Adrenal gland (tissue), 19 donors: ENCODE results near the gene UFD1. TPM values are rescaled to one million over a fixed set of nuclear protein-coding genes. Genes with fewer than 3 reads are reported as not detected.
A peak's percentile ranks its signal among the peaks of the same experiment; 100 is the strongest.

Experiments
- DNase-seq, 7 donors: peaks; one replicate each; pipeline ENCODE4 v3.0.0-alpha.2; 2019 to 2020
- H3K27ac ChIP-seq, 5 donors: fragments of 200-600 bp; sonication (generic) in 4 of 5; 1 replicate in 3 of 5; 2 replicates in 2 of 5; pipeline versions ENCODE4 v1.5.1 to v1.8.0; 2016 to 2020; ENCODE audit warnings: mild to moderate bottlenecking in 1 of 5
- H3K27me3 ChIP-seq: fragments of 200-600 bp; 2 replicates; pipeline ENCODE4 v1.8.0; 2021
- H3K36me3 ChIP-seq, 2 donors: fragments of 200-600 bp; replicated peaks in 1 of 2; 1 replicate in 1 of 2; 2 replicates in 1 of 2; pipeline versions ENCODE4 v1.5.1 to v1.8.0; 2018 to 2022
- H3K4me1 ChIP-seq, 2 donors: fragments of 200-600 bp; replicated peaks in 1 of 2; 1 replicate in 1 of 2; 2 replicates in 1 of 2; pipeline versions ENCODE4 v1.5.1 to v1.8.0; 2018 to 2021
- H3K4me3 ChIP-seq, 4 donors: fragments of 200-600 bp; sonication (generic) in 3 of 4; one replicate each; pipeline ENCODE4 v1.5.1; 2016 to 2018
- H3K9me3 ChIP-seq, 3 donors: fragments of 200-600 bp; sonication (generic) in 1 of 3; replicated peaks in 1 of 3; 1 replicate in 2 of 3; 2 replicates in 1 of 3; pipeline versions ENCODE4 v1.5.1 to v1.8.0; 2016 to 2021
- POLR2A ChIP-seq, 2 donors: fragments of 450-650 bp; IDR thresholded peaks; one replicate each; pipeline ENCODE4 v1.6.1; 2017; ENCODE audit warnings: antibody characterized with exemption in 2 of 2, mild to moderate bottlenecking in 2 of 2, moderate library complexity in 1 of 2
- WGBS, 4 donors: extraction: QIAGEN DNeasy Blood & Tissue Kit in 2 of 4; methylation state at CpG; one replicate each; pipeline versions ENCODE4 v1.1.5 to v1.1.7; 2013 to 2017; 5-methylcytosine and 5-hydroxymethylcytosine counted together
- intact Hi-C, 2 donors: fragments of 100-400 bp; cut with DNase I; formaldehyde crosslinking; loops; one replicate each; pipeline versions ENCODE4 v1.14.1 to v1.15.0; 2022 to 2023
- long read RNA-seq, 10 donors: library from polyadenylated mRNA in 3 of 10; unstranded in 2 of 10; stranded (forward) in 1 of 10; transcript quantifications; one replicate each; pipeline ENCODE4 v2.0.0 and lab custom pipeline, GENCODE V29; 2021 to 2026
- polyA plus RNA-seq, 3 donors: library from polyadenylated mRNA; stranded (reverse); fragments of 200-250 nt in 2 of 3; fragments of 350-450 nt in 1 of 3; fragmentation: Illumina TruSeq in 1 of 3; extraction: RNeasy Lipid Tissue Mini Kit (QIAGEN cat#74804) in 1 of 3; gene quantifications; one replicate each; pipeline ENCODE4 v1.2.3, GENCODE V29; 2013 to 2014
- total RNA-seq, 9 donors: library from RNA; depleted of rRNA in 4 of 9; stranded (reverse); fragments of >200 nt in 4 of 9; fragments of 120-200 nt in 1 of 9; fragmentation: NEBNext Ultra II Directional in 1 of 9; extraction: Animal tissue kit (Norgen Biotek cat#: 25700) in 1 of 9; gene quantifications; one replicate each; pipeline versions ENCODE4 v1.1.0 to v1.2.4, GENCODE V29; 2013 to 2023
- TF ChIP-seq, protein P1 (sequence below), 6 experiments: fragments of 450-650 bp in 4 of 6; fragments of 200-600 bp in 2 of 6; sonication (generic) in 1 of 6; IDR thresholded peaks; 1 replicate in 5 of 6; 2 replicates in 1 of 6; pipeline versions ENCODE4 v1.5.1 to v1.8.0; 2016 to 2021; ENCODE audit warnings: antibody characterized with exemption in 6 of 6, mild to moderate bottlenecking in 2 of 6, moderate library complexity in 1 of 6
- donor health status: healthy with polysubstance abuse.
- donor health status: Bipolar disorder and iron deficiency.
- donor health status: DM: yes; HTN: yes; CAD: no.
- donor health status: DM: no; HTN: no; CAD: no.
- donor health status: DM: no; HTN: no; CAD: no.
- donor health status: DM: yes; HTN: yes; CAD: no.

The UFD1 gene
- 10 to 100 TPM; 20.1 to 93.3 (median 45.5) TPM for total RNA-seq
- 100 to 1,000 TPM in 1 of 3 donors, 10 to 100 TPM in 2; 42.6 to 128 (median 67.6) TPM for polyA plus RNA-seq
- long read RNA-seq, donor 1, full-length matches to known transcripts = 59 of 65 reads
- long read RNA-seq, donor 1, partial matches to known transcripts = 6 of 65 reads
- long read RNA-seq, donor 1, other reads (novel, unspliced or antisense) = 0 of 65 reads
- long read RNA-seq, donor 2, transcript UFD1-201 (12 exons, 1,814 nt) = major isoform, 33 of 40 reads
- long read RNA-seq, donor 2, partial matches to known transcripts = 5 of 40 reads
- long read RNA-seq, donor 2, other reads (novel, unspliced or antisense) = 0 of 40 reads
- long read RNA-seq, donor 3, transcript UFD1-201 (12 exons, 1,814 nt) = major isoform, 30 of 56 reads
- long read RNA-seq, donor 3, partial matches to known transcripts = 24 of 56 reads
- long read RNA-seq, donor 3, other reads (novel, unspliced or antisense) = 0 of 56 reads
- long read RNA-seq, donor 4, transcript UFD1-201 (12 exons, 1,814 nt) = major isoform, 42 of 47 reads
- long read RNA-seq, donor 4, partial matches to known transcripts = 1 of 47 reads
- long read RNA-seq, donor 4, other reads (novel, unspliced or antisense) = 3 of 47 reads
- long read RNA-seq, donor 5, transcript UFD1-201 (12 exons, 1,814 nt) = major isoform, 45 of 59 reads
- long read RNA-seq, donor 5, partial matches to known transcripts = 1 of 59 reads
- long read RNA-seq, donor 5, other reads (novel, unspliced or antisense) = 12 of 59 reads
- long read RNA-seq, donor 6, transcript UFD1-201 (12 exons, 1,814 nt) = major isoform, 32 of 46 reads
- long read RNA-seq, donor 6, partial matches to known transcripts = 0 of 46 reads
- long read RNA-seq, donor 6, other reads (novel, unspliced or antisense) = 14 of 46 reads
- long read RNA-seq, donor 7, transcript UFD1-201 (12 exons, 1,814 nt) = major isoform, 17 of 36 reads
- long read RNA-seq, donor 7, partial matches to known transcripts = 18 of 36 reads
- long read RNA-seq, donor 7, other reads (novel, unspliced or antisense) = 0 of 36 reads
- long read RNA-seq, donor 8, transcript UFD1-201 (12 exons, 1,814 nt) = major isoform, 49 of 76 reads
- long read RNA-seq, donor 8, partial matches to known transcripts = 13 of 76 reads
- long read RNA-seq, donor 8, other reads (novel, unspliced or antisense) = 12 of 76 reads
- long read RNA-seq, donor 9, full-length matches to known transcripts = 16 of 33 reads
- long read RNA-seq, donor 9, partial matches to known transcripts = 17 of 33 reads
- long read RNA-seq, donor 9, other reads (novel, unspliced or antisense) = 0 of 33 reads
- long read RNA-seq, donor 10, transcript UFD1-201 (12 exons, 1,814 nt) = major isoform, 15 of 15 reads
- long read RNA-seq, donor 10, partial matches to known transcripts = 0 of 15 reads
- long read RNA-seq, donor 10, other reads (novel, unspliced or antisense) = 0 of 15 reads

DNA sequence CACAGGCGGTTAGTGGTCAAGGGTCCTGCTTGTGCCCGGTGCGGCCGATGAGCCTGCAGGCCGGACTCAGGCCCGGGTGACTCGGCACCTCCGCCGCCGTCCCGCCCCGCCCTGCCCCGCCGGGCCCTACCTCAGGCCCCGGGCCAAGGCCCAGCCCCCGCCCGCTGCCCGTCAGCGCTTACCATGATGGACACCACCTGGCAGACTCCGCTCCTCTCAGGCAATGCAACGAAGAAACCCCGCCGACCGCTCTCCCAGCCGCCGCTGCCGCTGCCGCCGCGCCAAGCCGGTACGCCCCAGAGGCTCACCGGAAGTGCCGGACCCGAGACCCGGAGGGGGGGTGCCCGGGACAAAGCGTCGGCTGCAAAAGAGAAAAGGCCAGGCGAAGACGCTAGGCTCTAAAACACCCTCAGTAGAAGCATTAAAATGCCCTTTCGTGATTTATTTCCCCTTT is at the start of gene UFD1:
Gene UFD1 (minus strand): TSS at position 293 of the 454 bp plus-strand sequence. CDS start 108 bp downstream, at position 185.
- DNase-seq = peak; percentile 77 to 91 (median 86)
- peaks cover 15 to 21% of the 10 kb centered on the region in 2 donors for H3K4me1 ChIP-seq
- TF ChIP-seq, protein P1, sequence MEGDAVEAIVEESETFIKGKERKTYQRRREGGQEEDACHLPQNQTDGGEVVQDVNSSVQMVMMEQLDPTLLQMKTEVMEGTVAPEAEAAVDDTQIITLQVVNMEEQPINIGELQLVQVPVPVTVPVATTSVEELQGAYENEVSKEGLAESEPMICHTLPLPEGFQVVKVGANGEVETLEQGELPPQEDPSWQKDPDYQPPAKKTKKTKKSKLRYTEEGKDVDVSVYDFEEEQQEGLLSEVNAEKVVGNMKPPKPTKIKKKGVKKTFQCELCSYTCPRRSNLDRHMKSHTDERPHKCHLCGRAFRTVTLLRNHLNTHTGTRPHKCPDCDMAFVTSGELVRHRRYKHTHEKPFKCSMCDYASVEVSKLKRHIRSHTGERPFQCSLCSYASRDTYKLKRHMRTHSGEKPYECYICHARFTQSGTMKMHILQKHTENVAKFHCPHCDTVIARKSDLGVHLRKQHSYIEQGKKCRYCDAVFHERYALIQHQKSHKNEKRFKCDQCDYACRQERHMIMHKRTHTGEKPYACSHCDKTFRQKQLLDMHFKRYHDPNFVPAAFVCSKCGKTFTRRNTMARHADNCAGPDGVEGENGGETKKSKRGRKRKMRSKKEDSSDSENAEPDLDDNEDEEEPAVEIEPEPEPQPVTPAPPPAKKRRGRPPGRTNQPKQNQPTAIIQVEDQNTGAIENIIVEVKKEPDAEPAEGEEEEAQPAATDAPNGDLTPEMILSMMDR (IDR thresholded peaks at IDR 0.05) = no peak
- TF ChIP-seq POLR2A (IDR thresholded peaks at IDR 0.05) = peak; percentile 15 to 44
- peak within 1 kb of the TSS; percentile 10 to 91 (median 75) for H3K4me3 ChIP-seq
- no peaks in the 10 kb centered on the region for H3K27me3 ChIP-seq
- peaks cover 0 to 12% of the 10 kb centered on the region in 2 donors for H3K36me3 ChIP-seq
- WGBS, 4 donors = 0 to 1% (median 0%) methylated on average over 6 to 42 of the region's 42 CpGs
- peak within 1 kb of the TSS; percentile 94 to 100 (median 98) for H3K27ac ChIP-seq
- intact Hi-C loops = loop anchor here in 1 of 2 donors (10.0 kb wide), 1 partner anchor 184 kb away; the partner anchor contains the start of gene CLTCL1
- H3K9me3 ChIP-seq = no peaks in the 10 kb centered on the region

DNA sequence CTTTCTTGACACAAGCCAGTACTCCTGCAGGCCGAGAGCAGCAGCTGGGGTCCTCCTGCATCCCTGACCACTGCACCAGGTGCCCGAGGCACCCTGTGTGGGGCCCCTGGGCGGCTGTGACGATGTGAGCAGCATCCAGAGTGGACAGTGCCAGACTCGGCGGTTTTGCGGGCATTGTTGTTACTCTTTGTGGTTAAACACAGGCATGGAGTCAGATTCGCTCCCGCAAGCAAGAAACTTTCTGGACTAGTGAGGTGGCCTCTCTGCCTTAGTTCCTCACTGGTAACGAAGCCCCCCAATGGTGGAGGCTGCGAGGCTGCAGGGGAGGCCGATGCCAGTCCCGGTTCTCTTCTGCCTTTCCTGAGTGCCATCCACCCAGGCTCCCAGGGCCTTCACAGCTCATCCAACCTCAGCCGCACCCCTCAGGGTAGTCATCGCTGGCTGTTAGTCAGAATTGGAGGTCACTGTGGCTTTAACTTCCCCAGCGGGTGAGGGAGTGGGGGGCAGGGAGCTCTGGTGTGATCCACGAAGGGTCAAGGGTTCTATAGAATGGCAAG is 48.9 kb upstream of the UFD1 start:
- DNase-seq = no peak
- intact Hi-C loops = no loop called here
- TF ChIP-seq, protein P1 (IDR thresholded peaks at IDR 0.05) = no peak
- no peak for TF ChIP-seq POLR2A (IDR thresholded peaks at IDR 0.05)
- no peaks in the 10 kb centered on the region for H3K4me1 ChIP-seq
- 46 to 78% (median 67%) methylated on average over 5 to 17 of the region's 17 CpGs for WGBS, 4 donors
- no peak overlapping the region for H3K4me3 ChIP-seq
- H3K9me3 ChIP-seq = no peaks in the 10 kb centered on the region
- H3K27ac ChIP-seq = no peak overlapping the region
- peaks cover 34% of the 10 kb centered on the region for H3K27me3 ChIP-seq
- no peaks in the 10 kb centered on the region for H3K36me3 ChIP-seq

DNA sequence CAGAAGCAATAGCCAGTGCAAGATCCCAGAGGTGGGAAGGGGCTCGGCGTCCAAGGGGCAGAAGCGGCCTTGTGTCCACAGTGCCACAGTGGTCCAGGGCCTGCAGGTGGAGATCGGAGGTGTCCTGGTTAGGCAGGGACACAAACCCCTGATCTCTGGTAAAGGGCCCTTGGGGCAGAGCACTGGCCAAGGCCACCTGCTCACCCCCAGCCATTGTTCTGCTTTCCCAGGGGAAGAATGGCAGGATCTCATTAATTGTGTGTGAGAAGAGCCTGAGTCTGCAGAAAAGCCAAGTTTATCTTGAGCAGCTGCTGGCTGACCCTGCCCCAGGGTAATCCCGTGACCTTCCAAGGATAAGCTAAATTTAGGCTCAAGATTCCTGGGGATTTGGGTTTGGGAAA is 48.3 kb upstream of the UFD1 start:
- DNase-seq = peak in 1 of 7 donors; percentile 23
- WGBS, 4 donors = 71 to 90% (median 79%) methylated on average over 3 to 5 of the region's 5 CpGs
- Histone ChIP-seq H3K4me3 (no peak overlapping the region), H3K27me3 (peaks cover 40% of the 10 kb centered on the region), H3K4me1 (no peaks in the 10 kb centered on the region), H3K27ac (no peak overlapping the region), H3K36me3 (no peaks in the 10 kb centered on the region), H3K9me3 (no peaks in the 10 kb centered on the region)
- intact Hi-C loops = no loop called here
- no peak for TF ChIP-seq POLR2A (IDR thresholded peaks at IDR 0.05)
- TF ChIP-seq, protein P1 (IDR thresholded peaks at IDR 0.05) = no peak
